GM19324 (cell line): Measurements from ENCODE around the gene SERPINC1.
A peak's percentile ranks its signal among the peaks of the same experiment; 100 is the strongest.
"Not testable (repeated sequence)": the region's sequence is repeated elsewhere in the genome, so short reads cannot be mapped to it uniquely, and the experiment has no call there.

ENCODE experiments used
- ATAC-seq: cut with Tn5 transposase; IDR thresholded peaks from one replicate; pipeline ENCODE4 v1.9.1; 2021; ENCODE audit warnings: mild to moderate bottlenecking, moderate library complexity; ENCODE audit not compliant: unreplicated experiment, low FRiP score

Gene SERPINC1

GRCh38 chr1:173894189-173894588 lies 22.9 kb downstream of the SERPINC1 start:
- ATAC-seq = no peak

- no peak for ATAC-seq
These were observed 23.5 kb downstream of the SERPINC1 start for GRCh38 chr1:173893611-173894010.

- ATAC-seq = no peak
These were observed 27.2 kb downstream of the SERPINC1 start for GRCh38 chr1:173889885-173890284.

- no peak for ATAC-seq
These were observed 28.4 kb downstream of the SERPINC1 start for GRCh38 chr1:173888749-173889148.

- ATAC-seq = no peak
These were observed 29.5 kb downstream of the SERPINC1 start for GRCh38 chr1:173887627-173888026.

- no peak for ATAC-seq
These were observed 30.1 kb downstream of the SERPINC1 start for GRCh38 chr1:173886746-173887611.

GRCh38 chr1:173884701-173885100 lies 32.4 kb downstream of the SERPINC1 start:
- ATAC-seq = no peak

GRCh38 chr1:173881117-173881516 lies 36.0 kb downstream of the SERPINC1 start:
- not testable (repeated sequence) for ATAC-seq

GRCh38 chr1:173878251-173878650 lies 38.9 kb downstream of the SERPINC1 start:
- no peak for ATAC-seq

- ATAC-seq = no peak
These were observed 40.4 kb downstream of the SERPINC1 start for GRCh38 chr1:173876732-173877131.

GRCh38 chr1:173871500-173871899 lies 45.6 kb downstream of the SERPINC1 start:
- no peak for ATAC-seq

GRCh38 chr1:173871091-173871490 lies 46.0 kb downstream of the SERPINC1 start:
- no peak for ATAC-seq

GRCh38 chr1:173870252-173871075 lies 46.7 kb downstream of the SERPINC1 start:
- ATAC-seq = no peak

GRCh38 chr1:173869021-173869359 lies 48.1 kb downstream of the SERPINC1 start:
- ATAC-seq = no peak

- ATAC-seq = peak; percentile 71
These were observed 48.7 kb downstream of the SERPINC1 start, which contains the start of gene ZBTB37 for GRCh38 chr1:173868266-173869020. ZBTB37 (plus strand) TSS chr1:173868380; CDS start chr1:173870226, 1,846 bp downstream.

- ATAC-seq = peak; percentile 69
These were observed 49.3 kb downstream of the SERPINC1 start, which contains the start of gene GAS5 for GRCh38 chr1:173867753-173868265. GAS5 (minus strand) TSS chr1:173867989.

- ATAC-seq = no peak
These were observed 49.9 kb downstream of the SERPINC1 start for GRCh38 chr1:173867141-173867752.

GRCh38 chr1:173866413-173867115 lies 50.6 kb downstream of the SERPINC1 start:
- no peak for ATAC-seq

- no peak for ATAC-seq
These were observed 51.5 kb downstream of the SERPINC1 start for GRCh38 chr1:173865468-173866164.
